Chondrocyte (in vitro differentiated cells): Measurements from ENCODE around the gene BICDL2. TPM values are rescaled to one million over a fixed set of nuclear protein-coding genes. Genes with fewer than 3 reads are reported as not detected.

ENCODE experiments used
- DNase-seq: peaks from one replicate; pipeline ENCODE4 v3.0.0; 2021; ENCODE audit warnings: mixed read lengths, low spot score
- H3K27ac Mint-ChIP-seq: one replicate; pipeline ENCODE4 v1.8.0; 2021; ENCODE audit warnings: mild to moderate bottlenecking, moderate library complexity, mixed read lengths; ENCODE audit not compliant: unreplicated experiment
- H3K27me3 Mint-ChIP-seq: 2 replicates; pipeline ENCODE4 v1.8.0; 2021; ENCODE audit warnings: low read depth, mixed read lengths
- H3K36me3 Mint-ChIP-seq: 2 replicates; pipeline ENCODE4 v1.8.0; 2021; ENCODE audit warnings: low read depth, mixed read lengths
- H3K4me1 Mint-ChIP-seq: 2 replicates; pipeline ENCODE4 v1.8.0; 2021; ENCODE audit warnings: low read depth, mild to moderate bottlenecking, mixed read lengths
- H3K4me3 Mint-ChIP-seq: one replicate; pipeline ENCODE4 v1.8.0; 2021; ENCODE audit warnings: mild to moderate bottlenecking, moderate library complexity, mixed read lengths; ENCODE audit not compliant: unreplicated experiment
- H3K9me3 Mint-ChIP-seq: 2 replicates; pipeline ENCODE4 v1.8.0; 2021; ENCODE audit warnings: low read depth, mixed read lengths
- total RNA-seq: library from RNA; stranded (reverse); gene quantifications from 3 replicates; pipeline ENCODE4 v1.2.1, GENCODE V29; 2021
- TF ChIP-seq, protein P1 (sequence below): fragments of 200-600 bp; sonication (generic); IDR thresholded peaks from 2 replicates; pipeline ENCODE4 v1.5.0; 2021; ENCODE audit warnings: antibody characterized with exemption, mild to moderate bottlenecking, moderate library complexity

Gene BICDL2
- total RNA-seq, 1 donor from 2014 or later, result not detected

DNA sequence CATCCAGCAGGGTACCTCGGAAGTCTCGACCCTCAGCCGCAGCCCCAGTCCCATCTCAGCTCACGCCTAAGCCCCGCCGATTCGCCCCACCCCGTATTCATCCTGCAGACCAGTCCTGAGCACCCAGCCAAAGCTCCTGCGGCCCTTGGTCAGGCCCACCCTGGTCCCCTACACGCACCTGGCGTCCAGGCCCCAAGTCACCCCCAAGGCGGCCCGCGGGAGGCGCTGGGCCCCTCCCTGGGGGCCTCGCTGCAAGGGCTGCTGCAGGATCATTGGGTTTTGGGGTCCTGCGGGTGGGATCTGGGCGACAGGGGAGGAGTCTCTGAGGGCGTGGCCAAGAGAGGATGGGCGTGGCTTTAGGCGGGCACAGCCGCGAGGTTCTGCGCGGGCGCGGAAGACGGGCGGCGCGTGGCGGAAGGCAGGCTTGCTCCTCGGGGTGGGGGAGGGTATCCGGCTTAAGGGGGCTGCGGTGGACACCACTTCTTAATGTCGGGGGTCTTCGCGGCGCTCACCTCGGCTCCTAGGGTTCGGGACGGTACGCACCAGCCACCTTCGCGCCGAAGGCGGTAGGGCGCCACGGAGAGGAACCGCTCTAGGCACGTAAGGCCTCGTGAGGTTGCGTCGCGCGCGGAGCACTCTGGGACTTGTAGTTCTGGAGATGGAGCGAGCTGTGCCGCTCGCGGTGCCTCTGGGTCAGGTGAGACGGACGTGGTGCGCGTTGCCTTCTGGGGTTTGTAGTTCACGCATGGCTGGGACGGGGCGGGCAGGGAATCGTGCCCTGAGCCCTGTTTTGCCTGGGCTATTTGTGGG lies 12.9 kb downstream of the BICDL2 start, which contains the start of the genes HCFC1R1 and THOC6:
Gene HCFC1R1, minus strand, starts transcription at position 274 of the 810 bp plus-strand sequence. Its CDS starts 1 bp downstream, at position 273.
Gene THOC6, plus strand, starts transcription at position 367 of the 810 bp plus-strand sequence. Its CDS starts 292 bp downstream, at position 659.
- TF ChIP-seq, protein P1, sequence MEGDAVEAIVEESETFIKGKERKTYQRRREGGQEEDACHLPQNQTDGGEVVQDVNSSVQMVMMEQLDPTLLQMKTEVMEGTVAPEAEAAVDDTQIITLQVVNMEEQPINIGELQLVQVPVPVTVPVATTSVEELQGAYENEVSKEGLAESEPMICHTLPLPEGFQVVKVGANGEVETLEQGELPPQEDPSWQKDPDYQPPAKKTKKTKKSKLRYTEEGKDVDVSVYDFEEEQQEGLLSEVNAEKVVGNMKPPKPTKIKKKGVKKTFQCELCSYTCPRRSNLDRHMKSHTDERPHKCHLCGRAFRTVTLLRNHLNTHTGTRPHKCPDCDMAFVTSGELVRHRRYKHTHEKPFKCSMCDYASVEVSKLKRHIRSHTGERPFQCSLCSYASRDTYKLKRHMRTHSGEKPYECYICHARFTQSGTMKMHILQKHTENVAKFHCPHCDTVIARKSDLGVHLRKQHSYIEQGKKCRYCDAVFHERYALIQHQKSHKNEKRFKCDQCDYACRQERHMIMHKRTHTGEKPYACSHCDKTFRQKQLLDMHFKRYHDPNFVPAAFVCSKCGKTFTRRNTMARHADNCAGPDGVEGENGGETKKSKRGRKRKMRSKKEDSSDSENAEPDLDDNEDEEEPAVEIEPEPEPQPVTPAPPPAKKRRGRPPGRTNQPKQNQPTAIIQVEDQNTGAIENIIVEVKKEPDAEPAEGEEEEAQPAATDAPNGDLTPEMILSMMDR, result no peak
- H3K27me3 Mint-ChIP-seq, result no peaks in the 10 kb centered on the region
- peak within 1 kb of the TSS; percentile 99 for H3K27ac Mint-ChIP-seq
- H3K36me3 Mint-ChIP-seq, result peaks cover 18% of the 10 kb centered on the region
- peaks cover 29% of the 10 kb centered on the region for H3K4me1 Mint-ChIP-seq
- H3K9me3 Mint-ChIP-seq, result no peaks in the 10 kb centered on the region
- peak; percentile 99 for DNase-seq
- H3K4me3 Mint-ChIP-seq, result peak within 1 kb of the TSS; percentile 91

DNA sequence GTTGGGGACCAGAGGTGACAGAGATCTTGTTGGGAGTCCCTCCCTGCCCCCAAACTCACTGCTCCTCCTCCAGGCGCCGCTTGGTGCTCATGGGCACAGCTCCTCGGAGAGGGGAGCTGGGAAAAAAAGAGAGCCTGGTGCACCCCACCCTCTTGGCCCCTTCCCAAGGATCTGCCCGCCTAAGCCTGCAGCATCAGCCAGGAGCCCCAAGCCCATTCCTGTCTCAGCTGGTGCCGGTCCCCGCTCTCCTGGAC lies 13.4 kb downstream of the BICDL2 start:
- Mint-ChIP-seq H3K4me1 (peaks cover 29% of the 10 kb centered on the region), H3K4me3 (peak overlapping the region; percentile 91), H3K27me3 (no peaks in the 10 kb centered on the region), H3K36me3 (peaks cover 18% of the 10 kb centered on the region), H3K9me3 (no peaks in the 10 kb centered on the region), H3K27ac (peak overlapping the region; percentile 99)
- TF ChIP-seq, protein P1, result no peak
- DNase-seq, result peak; percentile 80

DNA sequence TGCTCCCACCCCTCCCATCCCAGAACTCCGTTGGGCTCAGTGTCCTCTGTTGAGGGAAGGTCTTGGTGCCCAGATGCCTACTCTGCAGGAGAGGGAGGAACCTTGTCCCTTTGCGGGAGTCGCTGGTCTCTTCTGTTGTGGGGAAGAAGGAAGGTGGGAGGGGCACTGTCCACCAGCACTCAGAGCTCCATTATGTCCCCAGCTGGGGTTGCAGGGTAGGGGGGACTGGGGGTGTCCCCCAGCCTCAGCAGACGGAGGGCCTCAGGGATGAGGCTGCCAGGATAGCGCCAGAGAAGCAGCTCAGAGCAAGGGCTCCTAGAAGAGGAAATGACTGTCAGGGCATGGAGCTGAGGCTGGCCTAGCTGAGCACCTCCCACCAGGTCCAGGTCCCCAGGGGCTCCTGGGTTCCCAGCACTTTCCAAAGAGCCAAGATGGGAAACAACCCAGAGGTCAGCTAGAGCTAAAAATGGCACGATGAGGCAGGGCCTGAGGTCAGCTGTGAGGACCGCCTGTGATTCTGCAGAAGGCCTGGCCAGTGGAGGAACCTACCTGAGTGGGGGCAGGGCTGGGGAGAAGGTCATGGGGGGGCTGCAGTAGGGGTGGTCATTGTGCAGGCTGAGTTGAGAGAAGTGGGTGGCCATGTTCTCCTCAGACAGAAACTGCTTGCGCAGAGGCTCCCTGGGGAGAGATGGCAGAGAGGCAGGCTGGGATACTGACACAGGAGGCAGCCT lies 13.9 kb downstream of the BICDL2 start:
- H3K4me1 Mint-ChIP-seq, result peaks cover 29% of the 10 kb centered on the region
- peak overlapping the region; percentile 91 for H3K4me3 Mint-ChIP-seq
- TF ChIP-seq, protein P1, result no peak
- no peak for DNase-seq
- H3K36me3 Mint-ChIP-seq, result peaks cover 18% of the 10 kb centered on the region
- no peaks in the 10 kb centered on the region for H3K9me3 Mint-ChIP-seq
- no peaks in the 10 kb centered on the region for H3K27me3 Mint-ChIP-seq
- H3K27ac Mint-ChIP-seq, result peak overlapping the region; percentile 99

DNA sequence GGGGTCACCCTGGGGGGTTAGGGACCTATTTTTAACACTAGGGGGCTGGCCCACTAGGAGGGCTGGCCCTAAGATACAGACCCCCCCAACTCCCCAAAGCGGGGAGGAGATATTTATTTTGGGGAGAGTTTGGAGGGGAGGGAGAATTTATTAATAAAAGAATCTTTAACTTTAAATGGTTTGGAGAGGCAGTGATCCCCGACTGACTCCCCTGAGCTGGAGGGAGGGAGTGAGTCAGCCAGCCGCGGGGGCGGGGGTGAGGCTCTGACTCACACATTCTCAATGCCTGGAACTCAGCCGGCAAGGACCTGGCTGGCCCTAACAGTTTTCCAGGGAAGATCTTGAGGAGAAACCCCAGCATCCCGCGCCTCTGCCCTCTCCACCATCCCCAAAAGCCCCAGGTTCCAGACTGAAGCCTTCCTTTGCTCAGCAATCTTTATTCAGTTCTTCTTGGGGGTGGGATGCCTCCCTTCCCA lies 14.5 kb downstream of the BICDL2 start:
- peak; percentile 96 for DNase-seq
- H3K27ac Mint-ChIP-seq, result peak overlapping the region; percentile 99

More for the DNA sequence above, 14.5 kb downstream of the BICDL2 start:
- TF ChIP-seq, protein P1, result no peak
- Mint-ChIP-seq H3K4me3 (peak overlapping the region; percentile 91), H3K4me1 (peaks cover 29% of the 10 kb centered on the region), H3K36me3 (peaks cover 18% of the 10 kb centered on the region), H3K27me3 (no peaks in the 10 kb centered on the region), H3K9me3 (no peaks in the 10 kb centered on the region)
